ENCODE data around the gene GRB7. TPM values are rescaled to one million over a fixed set of nuclear protein-coding genes. Genes with fewer than 3 reads are reported as not detected.
A peak's percentile ranks its signal among the peaks of the same experiment; 100 is the strongest.

GRB7 gene
- total and polyA plus RNA-seq, 10 of the 15 experiments (the other 5 are each of a cell fraction or from before 2014, with no cell fraction given): 0.05 to 0.34 (median 0.19) TPM; not detected in 4

DNA sequence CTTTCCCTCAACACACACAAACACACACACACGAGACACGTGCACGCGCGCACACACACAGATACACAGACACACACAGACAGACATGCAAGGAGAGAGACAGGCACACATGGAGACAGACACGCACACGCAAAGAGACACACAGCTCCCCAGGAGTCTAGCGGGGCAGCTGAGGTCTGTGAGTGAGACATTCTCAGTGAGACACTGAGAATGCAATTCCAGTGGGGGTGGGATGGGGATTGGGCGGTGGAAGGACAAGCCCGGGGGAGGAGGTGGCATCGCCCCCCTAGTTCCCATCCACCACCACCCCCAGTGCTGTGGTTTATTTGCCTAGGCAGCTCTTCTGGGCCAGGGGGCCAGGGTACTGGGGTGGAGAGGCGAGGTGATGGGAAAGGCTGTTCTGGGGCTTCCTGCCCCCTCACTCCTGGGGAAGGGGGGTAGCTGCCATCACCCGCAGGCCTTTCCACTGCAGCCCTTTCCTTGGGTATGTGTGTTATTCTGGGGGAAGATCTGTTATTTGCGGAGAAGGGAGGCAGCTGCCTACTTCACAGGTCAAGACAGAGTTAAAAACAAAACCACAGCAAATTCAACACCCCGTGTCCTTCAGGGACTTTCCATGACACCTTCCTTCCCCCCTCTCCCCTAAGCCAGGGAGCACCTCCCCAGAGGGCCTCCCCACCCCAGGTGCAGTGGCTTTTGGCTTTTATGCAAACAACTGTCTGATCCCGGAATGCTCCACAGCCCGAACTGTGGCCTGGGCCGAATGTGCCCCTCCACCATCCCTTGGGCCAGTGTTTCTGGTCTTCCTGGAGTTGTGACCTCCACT, 18.0 kb downstream of the GRB7 start:
- RAD21 ChIA-PET (ENCODE audit: unreplicated experiment): interaction anchor here (0.7 to 3.7 kb wide), 26 partner anchors 9 to 224 kb away, joined by 3 to 57 read pairs (median 7); partner anchors contain the start of genes IKZF3 and PSMD3
- DNase-seq (ENCODE audit: low read depth, low spot score): peak; percentile 84
- under 1% methylated on average over 17 of the region's 18 CpGs for WGBS (ENCODE audit: insufficient coverage, insufficient replicate concordance, low lambda C conversion rate, missing lambda C conversion rate)
- Histone ChIP-seq H4K20me1 (ENCODE audit: control insufficient read depth, insufficient read depth) (no peaks in the 10 kb centered on the region), H3K36me3 (ENCODE audit: control insufficient read depth in 2 of 2, insufficient read depth in 2 of 2, low read length in 1 of 2) (peaks cover 0 to 6% of the 10 kb centered on the region in 2 experiments; a peak in 1 of 4 replicates), H3K4me3 (peak overlapping the region; percentile 66), H3K79me2 (ENCODE audit: control insufficient read depth, insufficient read depth, low read length) (peaks cover 29% of the 10 kb centered on the region), H3K4me1 (ENCODE audit: control insufficient read depth, insufficient read depth, low read length) (peaks cover 66% of the 10 kb centered on the region), H3K9ac (ENCODE audit: control insufficient read depth, insufficient read depth, low read length) (peak overlapping the region; percentile 83), H3K9me3 (replicated peaks; ENCODE audit: control insufficient read depth, insufficient read depth, low read length) (no peaks in the 10 kb centered on the region), H3K27ac (ENCODE audit: control insufficient read depth, insufficient read depth) (peak overlapping the region; percentile 96), H3K27me3 (replicated peaks in 1 of 2; ENCODE audit: control insufficient read depth in 2 of 2, insufficient read depth in 2 of 2, low read length in 1 of 2) (no peaks in the 10 kb centered on the region), H3K4me2 (ENCODE audit: control insufficient read depth, insufficient read depth) (peak overlapping the region; percentile 87), H2AFZ (ENCODE audit: control insufficient read depth, low read depth, low read length) (no peak overlapping the region; the same call in 1 of the 2 replicates)
- no peak for FAIRE-seq
- CTCF ChIA-PET: interaction anchor here (0.7 to 5.0 kb wide), 21 partner anchors 11 to 224 kb away, joined by 3 to 39 read pairs (median 5); partner anchors contain the start of genes IKZF3 and MIEN1
- in situ Hi-C loops (cut with MboI) (loop anchor here (5.0 kb wide), 1 partner anchor 107 kb away; the partner anchor contains the start of gene IKZF3), intact Hi-C loops (cut with micrococcal nuclease; ENCODE audit: unreplicated experiment) (loop anchor here (2.0 to 5.0 kb wide), 4 partner anchors 25 to 227 kb away; partner anchors contain the start of genes LRRC3C, MIEN1, ORMDL3 and PSMD3)
- ATAC-seq: peak; percentile 45
- POLR2A ChIA-PET: interaction anchor here (0.6 to 2.9 kb wide), 20 partner anchors 9 to 368 kb away, joined by 3 to 32 read pairs (median 4); no protein-coding TSS in a partner anchor
- SMC1A ChIA-PET (ENCODE audit: uncharacterized antibody, unreplicated experiment): interaction anchor here (0.7 to 3.0 kb wide), 22 partner anchors 9 to 203 kb away, joined by 3 to 50 read pairs (median 6); partner anchors contain the start of genes IKZF3 and MIEN1
- no TSS peak for BruUV-seq (replicated peaks)
- TF ChIP-seq KLF5 (IDR thresholded peaks at IDR 0.05; ENCODE audit: partially characterized antibody) (no peak), NR2C2 (IDR thresholded peaks at IDR 0.05; ENCODE audit: borderline replicate concordance, control insufficient read depth, insufficient read length, low read depth) (no peak), GATAD2B (conservative IDR thresholded peaks at IDR 0.05; ENCODE audit: low read depth) (peak; percentile 86), PAX8 (IDR thresholded peaks at IDR 0.05) (no peak), NBN (IDR thresholded peaks at IDR 0.05) (peak; percentile 69), EED (IDR thresholded peaks at IDR 0.05; ENCODE audit: low read depth) (peak; percentile 95), BACH1 (IDR thresholded peaks at IDR 0.05; ENCODE audit: borderline replicate concordance) (0 out of 2 replicates have a peak, but pooled peaks have one; percentile 18), CBFB (IDR thresholded peaks at IDR 0.05; ENCODE audit: low read depth) (peak; percentile 95), IRF4 (IDR thresholded peaks at IDR 0.05; ENCODE audit: low read depth, low read length) (no peak; the same call in 1 of the 2 replicates)
- TF ChIP-seq, protein P1, sequence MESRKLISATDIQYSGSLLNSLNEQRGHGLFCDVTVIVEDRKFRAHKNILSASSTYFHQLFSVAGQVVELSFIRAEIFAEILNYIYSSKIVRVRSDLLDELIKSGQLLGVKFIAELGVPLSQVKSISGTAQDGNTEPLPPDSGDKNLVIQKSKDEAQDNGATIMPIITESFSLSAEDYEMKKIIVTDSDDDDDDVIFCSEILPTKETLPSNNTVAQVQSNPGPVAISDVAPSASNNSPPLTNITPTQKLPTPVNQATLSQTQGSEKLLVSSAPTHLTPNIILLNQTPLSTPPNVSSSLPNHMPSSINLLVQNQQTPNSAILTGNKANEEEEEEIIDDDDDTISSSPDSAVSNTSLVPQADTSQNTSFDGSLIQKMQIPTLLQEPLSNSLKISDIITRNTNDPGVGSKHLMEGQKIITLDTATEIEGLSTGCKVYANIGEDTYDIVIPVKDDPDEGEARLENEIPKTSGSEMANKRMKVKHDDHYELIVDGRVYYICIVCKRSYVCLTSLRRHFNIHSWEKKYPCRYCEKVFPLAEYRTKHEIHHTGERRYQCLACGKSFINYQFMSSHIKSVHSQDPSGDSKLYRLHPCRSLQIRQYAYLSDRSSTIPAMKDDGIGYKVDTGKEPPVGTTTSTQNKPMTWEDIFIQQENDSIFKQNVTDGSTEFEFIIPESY (IDR thresholded peaks at IDR 0.05): no peak
- TF ChIP-seq, protein P2, sequence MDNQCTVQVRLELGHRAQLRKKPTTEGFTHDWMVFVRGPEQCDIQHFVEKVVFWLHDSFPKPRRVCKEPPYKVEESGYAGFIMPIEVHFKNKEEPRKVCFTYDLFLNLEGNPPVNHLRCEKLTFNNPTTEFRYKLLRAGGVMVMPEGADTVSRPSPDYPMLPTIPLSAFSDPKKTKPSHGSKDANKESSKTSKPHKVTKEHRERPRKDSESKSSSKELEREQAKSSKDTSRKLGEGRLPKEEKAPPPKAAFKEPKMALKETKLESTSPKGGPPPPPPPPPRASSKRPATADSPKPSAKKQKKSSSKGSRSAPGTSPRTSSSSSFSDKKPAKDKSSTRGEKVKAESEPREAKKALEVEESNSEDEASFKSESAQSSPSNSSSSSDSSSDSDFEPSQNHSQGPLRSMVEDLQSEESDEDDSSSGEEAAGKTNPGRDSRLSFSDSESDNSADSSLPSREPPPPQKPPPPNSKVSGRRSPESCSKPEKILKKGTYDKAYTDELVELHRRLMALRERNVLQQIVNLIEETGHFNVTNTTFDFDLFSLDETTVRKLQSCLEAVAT (IDR thresholded peaks at IDR 0.05): peak; percentile 79
- TF ChIP-seq, protein P3, sequence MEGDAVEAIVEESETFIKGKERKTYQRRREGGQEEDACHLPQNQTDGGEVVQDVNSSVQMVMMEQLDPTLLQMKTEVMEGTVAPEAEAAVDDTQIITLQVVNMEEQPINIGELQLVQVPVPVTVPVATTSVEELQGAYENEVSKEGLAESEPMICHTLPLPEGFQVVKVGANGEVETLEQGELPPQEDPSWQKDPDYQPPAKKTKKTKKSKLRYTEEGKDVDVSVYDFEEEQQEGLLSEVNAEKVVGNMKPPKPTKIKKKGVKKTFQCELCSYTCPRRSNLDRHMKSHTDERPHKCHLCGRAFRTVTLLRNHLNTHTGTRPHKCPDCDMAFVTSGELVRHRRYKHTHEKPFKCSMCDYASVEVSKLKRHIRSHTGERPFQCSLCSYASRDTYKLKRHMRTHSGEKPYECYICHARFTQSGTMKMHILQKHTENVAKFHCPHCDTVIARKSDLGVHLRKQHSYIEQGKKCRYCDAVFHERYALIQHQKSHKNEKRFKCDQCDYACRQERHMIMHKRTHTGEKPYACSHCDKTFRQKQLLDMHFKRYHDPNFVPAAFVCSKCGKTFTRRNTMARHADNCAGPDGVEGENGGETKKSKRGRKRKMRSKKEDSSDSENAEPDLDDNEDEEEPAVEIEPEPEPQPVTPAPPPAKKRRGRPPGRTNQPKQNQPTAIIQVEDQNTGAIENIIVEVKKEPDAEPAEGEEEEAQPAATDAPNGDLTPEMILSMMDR (IDR thresholded peaks at IDR 0.05 in 2 of 3, conservative IDR thresholded peaks at IDR 0.05 in 1 of 3; ENCODE audit: control insufficient read depth in 2 of 3, extremely low read depth in 1 of 3, insufficient read depth in 1 of 3, low read depth in 3 of 3, low read length in 3 of 3): no peak
- TF ChIP-seq, protein P4, sequence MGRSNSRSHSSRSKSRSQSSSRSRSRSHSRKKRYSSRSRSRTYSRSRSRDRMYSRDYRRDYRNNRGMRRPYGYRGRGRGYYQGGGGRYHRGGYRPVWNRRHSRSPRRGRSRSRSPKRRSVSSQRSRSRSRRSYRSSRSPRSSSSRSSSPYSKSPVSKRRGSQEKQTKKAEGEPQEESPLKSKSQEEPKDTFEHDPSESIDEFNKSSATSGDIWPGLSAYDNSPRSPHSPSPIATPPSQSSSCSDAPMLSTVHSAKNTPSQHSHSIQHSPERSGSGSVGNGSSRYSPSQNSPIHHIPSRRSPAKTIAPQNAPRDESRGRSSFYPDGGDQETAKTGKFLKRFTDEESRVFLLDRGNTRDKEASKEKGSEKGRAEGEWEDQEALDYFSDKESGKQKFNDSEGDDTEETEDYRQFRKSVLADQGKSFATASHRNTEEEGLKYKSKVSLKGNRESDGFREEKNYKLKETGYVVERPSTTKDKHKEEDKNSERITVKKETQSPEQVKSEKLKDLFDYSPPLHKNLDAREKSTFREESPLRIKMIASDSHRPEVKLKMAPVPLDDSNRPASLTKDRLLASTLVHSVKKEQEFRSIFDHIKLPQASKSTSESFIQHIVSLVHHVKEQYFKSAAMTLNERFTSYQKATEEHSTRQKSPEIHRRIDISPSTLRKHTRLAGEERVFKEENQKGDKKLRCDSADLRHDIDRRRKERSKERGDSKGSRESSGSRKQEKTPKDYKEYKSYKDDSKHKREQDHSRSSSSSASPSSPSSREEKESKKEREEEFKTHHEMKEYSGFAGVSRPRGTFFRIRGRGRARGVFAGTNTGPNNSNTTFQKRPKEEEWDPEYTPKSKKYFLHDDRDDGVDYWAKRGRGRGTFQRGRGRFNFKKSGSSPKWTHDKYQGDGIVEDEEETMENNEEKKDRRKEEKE (IDR thresholded peaks at IDR 0.05): no peak
